CD4-positive, alpha-beta T cell (primary cell): ENCODE measurements around the gene MCC. TPM values are rescaled to one million over a fixed set of nuclear protein-coding genes. Genes with fewer than 3 reads are reported as not detected.

ENCODE experiments used
- ATAC-seq: fragments of 200-7000 bp; cut with Tn5 transposase; one replicate; pipeline ENCODE4 v1.10.0; 2022; ENCODE audit warnings: mild to moderate bottlenecking; ENCODE audit not compliant: poor library complexity
- CTCF ChIA-PET: fragments of 350-600 bp; sonication (Branson Sonifier 250); formaldehyde crosslinking; loops from one replicate; lab custom pipeline; 2021; ENCODE audit warnings: antibody characterized with exemption, inconsistent platforms; lab: Charles Lee
- POLR2A ChIA-PET: fragments of 350-600 bp; sonication (Branson Sonifier 250); formaldehyde crosslinking; loops from one replicate; lab custom pipeline; 2021; ENCODE audit warnings: antibody characterized with exemption, inconsistent platforms; lab: Charles Lee
- DNase-seq, 14 experiments: peaks; one replicate each; pipeline ENCODE4 v3.0.0-alpha.2; 2013 to 2020; ENCODE audit warnings: mixed read lengths in 2 of 14
- H3K27ac ChIP-seq, 2 donors: one replicate each; pipeline versions ENCODE4 v1.5.1 to v1.7.0; 2013; ENCODE audit warnings: low read length in 2 of 2, low read depth in 1 of 2, mild to moderate bottlenecking in 1 of 2
- H3K27me3 ChIP-seq, 2 experiments: 1 replicate in 1 of 2; 2 replicates in 1 of 2; pipeline versions ENCODE4 v1.6.1 to v1.7.0; 2013; ENCODE audit warnings: low read length in 2 of 2, control low read depth in 1 of 2, mild to moderate bottlenecking in 1 of 2, moderate library complexity in 1 of 2; ENCODE audit not compliant: insufficient read depth in 2 of 2, control insufficient read depth in 1 of 2
- H3K36me3 ChIP-seq: one replicate; pipeline ENCODE4 v1.6.1; 2013; ENCODE audit warnings: low read length, control low read depth; ENCODE audit not compliant: insufficient read depth
- H3K4me1 ChIP-seq: one replicate; pipeline ENCODE4 v1.6.1; 2013; ENCODE audit warnings: low read length, control low read depth; ENCODE audit not compliant: insufficient read depth
- H3K4me3 ChIP-seq: one replicate; pipeline ENCODE4 v1.5.1; 2013; ENCODE audit warnings: mild to moderate bottlenecking, low read length, moderate library complexity
- H3K9me3 ChIP-seq, 2 experiments: 1 replicate in 1 of 2; 2 replicates in 1 of 2; pipeline versions ENCODE4 v1.6.1 to v1.7.0; 2013; ENCODE audit warnings: low read length in 2 of 2, mild to moderate bottlenecking in 2 of 2, control low read depth in 1 of 2, moderate library complexity in 1 of 2; ENCODE audit not compliant: control insufficient read depth in 1 of 2, insufficient read depth in 1 of 2
- H3K27ac Mint-ChIP-seq: one replicate; pipeline ENCODE4 v1.8.0; 2020; ENCODE audit warnings: mixed read lengths
- H3K27me3 Mint-ChIP-seq: one replicate; pipeline ENCODE4 v1.8.0; 2021; ENCODE audit warnings: mixed read lengths
- H3K36me3 Mint-ChIP-seq: one replicate; pipeline ENCODE4 v1.8.0; 2021; ENCODE audit warnings: low read depth, mixed read lengths
- H3K4me1 Mint-ChIP-seq: one replicate; pipeline ENCODE4 v1.8.0; 2021; ENCODE audit warnings: low read depth, mixed read lengths
- H3K4me3 Mint-ChIP-seq: one replicate; pipeline ENCODE4 v1.8.0; 2020; ENCODE audit warnings: mild to moderate bottlenecking, mixed read lengths
- H3K9me3 Mint-ChIP-seq: one replicate; pipeline ENCODE4 v1.8.0; 2020; ENCODE audit warnings: mixed read lengths
- CTCF ChIP-seq: fragments of 200-600 bp; IDR thresholded peaks from one replicate; pipeline ENCODE4 v1.8.0; 2022; ENCODE audit warnings: antibody characterized with exemption, mild to moderate bottlenecking
- intact Hi-C, 2 experiments: fragments of 100-400 bp; cut with DNase I in 1 of 2; cut with micrococcal nuclease in 1 of 2; formaldehyde crosslinking; loops; one replicate each; pipeline versions ENCODE4 v1.15.1 to v1.9.0; 2023 to 2025; cut with DNase I, micrococcal nuclease
- total RNA-seq, 174 experiments: library from RNA in 2 of 174; stranded (reverse) in 2 of 174; gene quantifications; one replicate each; pipeline ENCODE4 v1.2.3 and lab custom pipeline; 2021 to 2026

The MCC gene
- total RNA-seq, 2 experiments from 2014 or later, result 3.2 to 3.3 TPM

- no peak for TF ChIP-seq CTCF
- no peaks in the 10 kb centered on the region for H3K9me3 Mint-ChIP-seq
- no peaks in the 10 kb centered on the region for H3K4me1 ChIP-seq
- H3K27me3 Mint-ChIP-seq, result no peaks in the 10 kb centered on the region
- no peak overlapping the region for H3K4me3 ChIP-seq
- no peaks in the 10 kb centered on the region for H3K36me3 ChIP-seq
- no peak overlapping the region for H3K4me3 Mint-ChIP-seq
- H3K27ac Mint-ChIP-seq, result no peak overlapping the region
- ATAC-seq (no peak), DNase-seq (no peak)
- no peaks in the 10 kb centered on the region for H3K4me1 Mint-ChIP-seq
- no peak overlapping the region for H3K27ac ChIP-seq
- no peaks in the 10 kb centered on the region for H3K36me3 Mint-ChIP-seq
- H3K27me3 ChIP-seq, result no peaks in the 10 kb centered on the region
- intact Hi-C loops, result no loop called here
- no peaks in the 10 kb centered on the region for H3K9me3 ChIP-seq
- CTCF ChIA-PET, result interaction anchor here (1.2 kb wide), 1 partner anchor 9 kb away, joined by 3 read pairs; no protein-coding TSS in a partner anchor
- POLR2A ChIA-PET, result no interaction called here
Observed at GRCh38 chr5:113162770-113163169, 325.5 kb downstream of the MCC start.

DNA sequence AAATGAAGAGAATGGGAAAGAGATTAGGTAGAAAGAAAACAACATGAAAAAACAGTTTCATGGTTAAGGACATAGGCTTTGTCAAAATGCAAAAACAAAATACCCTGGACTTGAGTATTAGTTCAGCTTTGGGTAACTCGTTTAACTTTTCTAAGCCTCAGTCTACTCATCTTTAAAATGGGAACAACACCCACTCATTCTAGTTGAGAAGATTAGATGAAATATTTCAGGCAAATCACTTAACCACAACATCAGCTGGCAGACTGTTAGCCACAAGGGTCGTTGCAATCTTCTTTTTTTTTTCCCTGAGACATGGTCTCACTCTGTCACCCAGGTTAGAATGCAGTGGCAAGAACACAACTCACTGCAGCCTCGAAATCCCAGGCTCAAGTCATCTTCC is 326.0 kb downstream of the MCC start:
- H3K27ac Mint-ChIP-seq, result no peak overlapping the region
- H3K36me3 ChIP-seq, result no peaks in the 10 kb centered on the region
- ChIA-PET POLR2A (no interaction called here), CTCF (interaction anchor here (1.2 kb wide), 1 partner anchor 10 kb away, joined by 3 read pairs; no protein-coding TSS in a partner anchor)
- no peaks in the 10 kb centered on the region for H3K27me3 Mint-ChIP-seq
- no peaks in the 10 kb centered on the region for H3K36me3 Mint-ChIP-seq
- H3K4me3 ChIP-seq, result no peak overlapping the region
- DNase-seq, result no peak
- H3K27me3 ChIP-seq, result no peaks in the 10 kb centered on the region
- intact Hi-C loops, result no loop called here
- H3K9me3 ChIP-seq, result no peaks in the 10 kb centered on the region
- no peak for ATAC-seq
- no peaks in the 10 kb centered on the region for H3K4me1 Mint-ChIP-seq
- H3K27ac ChIP-seq, result no peak overlapping the region
- H3K4me1 ChIP-seq, result no peaks in the 10 kb centered on the region
- TF ChIP-seq CTCF, result no peak
- H3K9me3 Mint-ChIP-seq, result no peaks in the 10 kb centered on the region
- H3K4me3 Mint-ChIP-seq, result no peak overlapping the region

- intact Hi-C loops, result no loop called here
- ChIA-PET POLR2A (no interaction called here), CTCF (no interaction called here)
- H3K27ac ChIP-seq, result no peak overlapping the region
- H3K27me3 ChIP-seq, result no peaks in the 10 kb centered on the region
- Mint-ChIP-seq H3K4me1 (no peaks in the 10 kb centered on the region), H3K4me3 (no peak overlapping the region), H3K27ac (no peak overlapping the region), H3K36me3 (no peaks in the 10 kb centered on the region), H3K9me3 (no peaks in the 10 kb centered on the region), H3K27me3 (no peaks in the 10 kb centered on the region)
- no peak for TF ChIP-seq CTCF
- H3K4me3 ChIP-seq, result no peak overlapping the region
- no peak for DNase-seq
- no peaks in the 10 kb centered on the region for H3K4me1 ChIP-seq
- H3K9me3 ChIP-seq, result no peaks in the 10 kb centered on the region
- no peaks in the 10 kb centered on the region for H3K36me3 ChIP-seq
- ATAC-seq, result no peak
Observed at GRCh38 chr5:113161806-113162205, 326.4 kb downstream of the MCC start.
